IPS-NIHi7 (cell line): ENCODE data around the gene WBP2NL.
"Not testable (repeated sequence)": the region's sequence is repeated elsewhere in the genome, so short reads cannot be mapped to it uniquely, and the experiment has no call there.

ENCODE experiments used
- DNase-seq: peaks from one replicate; pipeline ENCODE4 v3.0.0; 2012; ENCODE audit warnings: mixed read lengths; ENCODE audit errors: extremely low spot score

WBP2NL gene

DNA sequence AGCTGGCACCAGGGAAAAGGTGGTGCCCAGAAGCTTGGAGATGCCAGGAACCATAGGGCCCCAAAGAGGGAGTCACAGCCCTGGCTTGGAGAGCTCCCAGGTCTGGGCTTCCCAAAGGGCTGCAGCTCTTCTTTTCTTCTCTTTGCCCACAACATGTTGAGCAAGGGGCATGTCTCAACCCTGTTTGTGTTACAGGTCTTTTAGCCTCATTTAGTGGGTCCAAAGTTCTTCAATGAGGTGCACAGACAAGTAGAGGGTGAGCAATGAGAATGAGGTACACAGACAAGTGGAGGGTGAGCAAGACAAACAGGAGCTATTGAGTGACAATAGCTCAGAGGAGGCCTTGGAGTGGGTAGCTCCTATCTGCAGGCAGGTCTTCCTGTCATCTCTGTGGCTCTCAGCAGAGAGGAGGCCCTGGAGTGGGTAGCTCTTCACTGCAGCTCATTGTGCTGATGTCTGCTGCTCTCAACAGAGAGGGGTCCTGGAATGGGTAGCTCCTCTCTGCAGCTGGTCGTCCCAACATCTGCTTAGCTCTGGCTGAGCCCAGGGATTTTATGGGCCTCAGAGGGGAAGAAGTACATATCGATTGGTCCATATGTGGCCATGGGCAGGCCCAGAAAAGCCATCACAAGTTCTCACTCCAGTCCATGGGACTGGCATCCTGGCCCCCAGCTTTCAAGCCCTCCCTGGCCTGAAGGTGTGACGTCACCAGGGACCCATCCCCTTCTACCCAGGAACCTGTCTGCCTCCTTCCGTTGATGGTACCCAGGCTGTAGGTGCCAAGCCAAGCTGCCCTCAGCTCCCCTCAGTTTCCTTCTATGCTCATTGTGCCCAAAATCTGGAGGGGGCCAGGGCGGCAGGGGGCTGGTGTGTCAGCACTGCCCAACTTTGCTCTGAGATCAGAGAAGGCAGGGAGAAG lies 34.9 kb downstream of the WBP2NL start:
- DNase-seq: no peak

DNA sequence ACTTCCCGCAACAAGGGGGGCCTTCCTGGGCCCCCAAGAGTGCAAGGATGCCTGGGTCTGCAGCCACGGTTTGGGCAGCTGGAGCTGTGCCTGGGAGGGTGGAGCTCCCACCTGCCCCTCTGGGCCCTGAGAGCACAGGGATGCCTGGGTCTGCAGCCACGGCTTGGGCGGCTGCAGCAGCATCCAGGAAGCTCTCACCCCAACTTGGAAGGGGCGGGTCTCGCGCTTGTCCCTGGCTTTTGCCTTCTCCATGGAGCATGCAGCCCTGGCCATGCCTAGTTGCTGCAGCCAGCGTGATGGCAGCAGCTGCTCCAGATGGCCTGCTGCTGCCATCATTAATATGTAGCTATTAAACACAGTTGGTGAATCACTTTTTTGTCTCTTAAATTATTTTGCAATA lies 36.7 kb downstream of the WBP2NL start:
- no peak for DNase-seq

DNA sequence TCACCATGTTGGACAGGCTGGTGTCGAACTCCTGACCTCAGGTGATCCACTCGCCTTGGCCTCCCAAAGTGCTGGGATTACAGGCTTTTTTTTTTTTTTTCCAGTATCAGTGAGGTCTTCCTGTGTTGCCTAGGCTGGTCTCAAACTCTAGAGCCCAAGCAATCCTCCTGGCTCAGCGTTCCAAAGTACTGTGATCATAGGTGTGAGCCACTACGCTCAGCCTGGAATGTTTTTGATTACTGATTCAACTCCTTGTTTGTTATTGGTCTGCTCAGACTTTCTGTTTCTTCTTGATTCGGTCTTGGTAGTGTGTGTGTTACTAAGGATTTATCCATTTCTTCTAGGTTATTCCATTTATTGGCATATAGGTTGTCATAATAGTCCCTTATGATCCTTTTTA lies 40.7 kb downstream of the WBP2NL start:
- no peak for DNase-seq

DNA sequence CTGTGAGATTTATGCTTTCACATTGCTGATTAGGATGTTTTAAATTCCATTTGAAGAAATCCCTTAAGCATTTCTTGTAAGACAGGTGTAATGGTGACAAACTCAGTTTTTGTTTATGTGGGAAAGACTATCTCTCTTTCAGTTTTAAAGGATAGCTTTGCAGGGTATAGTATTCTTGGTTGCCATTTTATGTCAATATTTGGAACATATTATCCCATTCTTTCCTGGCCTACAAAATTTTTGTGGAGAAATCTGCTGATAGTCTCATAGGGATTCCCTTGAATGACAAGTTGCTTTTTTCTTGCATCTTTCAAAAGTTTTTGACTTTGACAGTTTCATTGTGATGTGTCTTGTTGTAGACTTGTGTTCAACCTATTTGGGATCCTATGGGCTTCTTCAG lies 43.2 kb downstream of the WBP2NL start:
- DNase-seq: no peak

DNA sequence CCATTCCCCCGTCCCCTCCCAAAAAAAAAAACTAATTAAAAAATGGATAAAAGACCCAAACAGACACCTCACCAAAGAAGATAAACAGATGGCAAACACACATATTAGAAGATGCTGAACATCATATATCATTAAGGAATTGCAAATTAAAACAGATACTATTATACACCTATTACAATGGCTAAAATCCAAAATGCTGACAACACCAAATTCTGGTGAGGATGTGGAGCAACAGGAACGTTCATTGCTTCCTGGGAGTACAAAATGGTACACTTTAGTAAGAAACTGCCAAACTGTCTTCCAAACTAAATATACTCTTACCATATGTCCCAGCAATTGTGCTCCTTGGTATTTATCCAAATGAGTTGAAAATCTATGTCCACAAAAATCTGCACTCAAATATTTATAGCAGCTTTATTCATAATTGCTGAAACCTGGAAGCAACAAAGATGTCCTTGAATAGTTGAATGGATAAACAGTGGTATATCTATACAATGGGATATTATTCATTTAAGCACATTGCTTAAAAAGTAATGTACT lies 52.1 kb downstream of the WBP2NL start:
- no peak for DNase-seq

DNA sequence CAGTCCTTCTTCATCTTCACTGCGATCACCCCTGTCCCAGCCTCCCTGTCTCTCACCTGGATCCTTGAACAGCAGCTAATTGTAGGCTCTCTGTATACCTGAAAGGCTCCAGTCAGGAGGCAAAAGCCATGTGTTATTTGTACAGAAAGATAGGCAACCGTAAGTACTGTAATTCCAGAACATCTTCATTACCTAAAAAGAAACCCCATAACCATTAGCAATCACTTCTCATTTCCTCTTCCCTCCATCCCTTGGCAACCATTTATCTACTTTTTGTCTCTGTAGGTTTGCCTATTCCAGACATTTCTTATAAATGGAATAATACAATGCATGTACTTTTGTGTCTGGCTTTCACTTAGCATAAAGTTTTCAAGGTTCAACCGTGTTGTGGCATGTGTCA lies 54.2 kb downstream of the WBP2NL start:
- no peak for DNase-seq

DNA sequence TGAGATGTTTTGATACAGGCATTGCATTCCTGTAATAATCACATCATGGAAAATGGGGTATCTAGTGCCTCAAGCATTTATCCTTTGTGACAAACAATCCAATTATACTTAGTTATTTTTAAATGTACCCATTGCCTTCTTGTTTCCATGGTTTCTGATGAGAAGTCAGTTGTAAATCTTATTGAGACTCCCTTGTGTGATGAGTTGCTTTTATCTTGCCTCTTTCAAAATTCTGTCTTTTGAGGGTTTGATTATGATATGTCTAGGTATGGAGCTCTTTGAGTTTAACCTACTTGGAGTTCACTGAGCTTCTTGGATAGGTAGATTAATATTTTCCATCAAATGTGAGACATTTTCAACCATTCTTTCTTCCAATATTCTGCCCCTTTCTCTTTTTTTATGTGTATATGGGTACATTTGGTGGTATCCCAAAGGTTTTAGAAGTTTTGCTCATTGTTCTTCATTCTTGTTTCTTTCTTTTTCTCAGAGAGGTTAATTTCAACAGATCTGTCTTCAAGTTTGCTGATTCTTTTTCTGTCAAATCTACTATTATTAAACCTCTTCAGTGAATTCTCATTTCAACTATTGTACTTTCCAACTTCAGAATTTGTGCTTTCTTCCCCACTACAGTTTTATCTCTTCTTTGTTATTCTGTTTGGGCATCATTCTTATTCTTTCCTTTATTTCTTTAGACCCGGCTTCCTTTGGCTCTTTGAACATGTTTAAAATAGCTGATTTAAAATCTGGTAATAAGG lies 58.3 kb downstream of the WBP2NL start:
- DNase-seq: no peak

DNA sequence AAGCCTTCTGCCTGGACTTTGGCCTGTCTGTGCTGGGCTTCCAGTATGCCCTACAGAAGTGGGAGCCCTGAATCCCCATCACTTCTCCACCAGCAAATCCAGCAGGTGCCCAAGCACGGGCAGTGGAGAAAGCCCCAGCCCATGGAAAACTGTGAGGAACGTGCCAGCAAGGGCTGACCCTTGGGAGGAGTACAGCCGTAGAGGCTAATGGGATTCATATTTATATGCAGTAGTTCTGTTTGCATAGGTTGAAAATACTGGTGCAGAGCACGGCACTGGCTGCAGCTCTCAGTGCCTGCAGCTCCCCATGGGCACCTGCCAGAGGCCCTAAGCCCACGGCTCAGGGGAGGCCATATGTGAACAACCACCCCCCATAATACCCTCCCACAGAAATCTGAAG lies 61.9 kb downstream of the WBP2NL start:
- no peak for DNase-seq

DNA sequence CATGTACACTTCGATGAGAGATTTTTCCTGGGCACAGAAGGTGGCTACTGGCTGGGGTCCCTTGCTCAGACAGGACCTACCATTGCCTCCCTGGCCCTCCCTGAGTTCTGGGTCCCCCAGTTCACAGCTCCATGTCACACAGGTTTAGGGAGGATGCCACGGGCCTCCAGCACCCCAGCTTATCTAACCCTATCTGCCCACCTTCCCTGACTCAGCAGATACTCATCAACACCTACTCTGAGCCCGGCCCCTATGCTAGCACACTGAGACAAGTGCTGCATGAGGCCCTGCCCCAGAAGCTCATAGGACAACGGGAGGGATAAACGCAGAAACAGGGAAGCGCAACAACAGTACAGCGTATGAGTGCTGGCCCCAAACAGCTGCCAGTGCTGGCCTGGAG lies 62.5 kb downstream of the WBP2NL start:
- no peak for DNase-seq

DNA sequence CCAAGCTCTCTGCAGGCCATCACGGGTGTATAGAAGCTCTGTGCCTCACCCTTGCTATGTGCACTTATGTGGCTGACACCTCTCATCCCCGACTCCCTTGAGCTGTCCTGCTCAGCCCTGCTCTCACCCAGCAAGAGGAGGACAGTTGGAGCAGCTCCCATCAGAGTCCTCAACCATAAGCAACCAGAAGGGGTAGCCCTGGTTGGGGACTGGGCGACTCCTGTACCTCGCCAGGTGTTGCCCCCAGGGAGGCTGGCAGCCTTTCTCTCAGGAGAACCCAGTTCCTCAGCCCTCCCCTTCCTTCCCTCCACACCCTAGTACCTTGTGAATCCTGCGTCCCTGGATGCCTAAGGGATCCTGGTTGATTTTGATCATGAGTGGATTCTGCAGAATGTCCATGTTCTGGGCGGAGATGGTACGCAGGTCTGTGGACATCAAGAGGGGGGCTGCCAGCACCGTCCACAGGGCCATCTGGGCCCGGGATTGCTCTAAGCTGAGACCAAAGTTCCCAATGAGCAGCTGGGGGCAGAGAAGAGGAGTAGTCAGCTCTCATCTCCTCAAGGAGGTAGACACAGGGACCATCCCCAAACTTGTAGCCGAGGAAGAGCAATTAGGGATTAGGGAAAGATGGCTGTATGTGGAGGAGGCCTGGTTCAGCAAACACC lies 64.0 kb downstream of the WBP2NL start:
- DNase-seq: no peak

DNA sequence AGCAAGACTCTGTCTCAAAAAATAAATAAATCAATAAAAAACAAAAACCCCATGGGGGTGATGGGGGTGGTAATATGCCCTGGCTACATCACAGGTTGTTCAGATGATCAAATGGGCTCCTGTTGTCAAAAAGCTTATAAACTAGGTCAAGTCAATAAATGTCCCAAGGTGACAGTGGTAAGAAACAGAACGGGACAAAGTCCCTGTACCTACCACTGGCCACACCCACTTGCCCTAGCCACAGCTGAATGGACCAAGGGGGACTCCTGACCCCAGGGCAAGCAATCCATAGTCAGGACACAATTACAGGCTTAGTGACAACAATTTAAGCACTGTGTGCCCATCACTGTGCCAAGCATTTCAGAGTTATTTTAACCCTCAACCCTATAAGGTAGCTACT lies 66.0 kb downstream of the WBP2NL start:
- DNase-seq: no peak

DNA sequence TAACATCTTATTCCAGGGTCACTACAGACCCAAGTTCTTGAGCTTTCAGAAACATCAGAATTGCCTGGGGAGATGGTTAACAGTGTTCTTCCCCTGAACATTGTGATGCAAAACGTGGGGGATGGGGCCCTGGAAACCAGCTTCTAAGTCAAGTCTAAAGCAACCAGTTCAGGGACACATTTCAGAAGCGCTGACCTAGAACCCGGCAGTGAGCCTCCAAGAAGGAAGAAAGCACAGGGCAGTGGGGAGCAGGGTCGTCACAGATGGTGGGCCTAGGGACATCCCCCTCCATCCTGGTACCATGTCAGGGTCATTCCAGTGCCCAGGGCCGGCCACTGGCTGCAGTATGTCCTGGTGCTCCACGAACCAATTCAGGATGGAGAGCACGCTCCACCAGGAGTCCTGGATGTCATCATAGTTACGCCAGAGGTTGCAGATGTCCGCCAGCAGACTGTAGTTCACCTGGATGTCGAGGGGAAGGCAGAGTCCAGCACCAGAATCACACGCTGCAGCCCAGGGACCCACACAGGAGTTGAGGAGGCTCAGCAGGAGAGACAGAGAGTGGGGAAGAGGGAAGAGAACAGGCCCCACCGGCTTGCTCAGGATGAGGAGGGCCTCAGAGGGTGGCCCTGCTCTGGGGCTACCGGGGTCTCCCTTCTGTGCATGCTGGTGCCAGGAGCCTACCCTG lies 67.0 kb downstream of the WBP2NL start:
- DNase-seq: peak; percentile 55

DNA sequence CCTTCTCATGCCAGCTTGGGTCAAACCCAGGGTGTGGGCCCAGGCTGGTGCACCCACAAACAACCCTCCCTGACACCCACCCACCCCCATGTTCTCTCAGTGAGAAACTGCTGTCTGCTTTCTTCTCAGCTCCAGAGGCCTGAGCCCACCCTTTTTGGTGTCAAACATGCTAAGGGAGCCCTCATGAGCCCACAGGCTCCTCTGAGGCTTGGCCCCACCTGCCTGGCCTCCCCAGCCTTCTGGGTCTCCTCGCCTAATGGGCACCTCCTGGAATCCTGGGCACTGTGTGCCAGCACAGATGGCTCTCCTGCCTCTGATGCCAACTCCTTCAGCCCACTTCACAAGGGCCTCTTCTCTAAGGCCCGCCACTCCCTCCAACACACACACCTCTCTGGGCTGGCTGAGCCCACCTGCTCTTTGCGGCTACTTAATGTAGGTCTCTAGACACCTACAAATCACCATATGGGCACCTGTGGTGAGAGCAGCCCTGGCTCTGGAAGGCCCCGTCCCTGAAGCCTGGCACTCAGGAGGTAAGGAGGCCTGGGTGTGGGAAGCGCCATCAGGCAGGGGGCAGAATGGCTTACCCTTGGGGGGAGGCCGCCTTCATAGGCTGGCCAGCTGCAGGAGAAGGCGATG lies 67.7 kb downstream of the WBP2NL start:
- DNase-seq: no peak

DNA sequence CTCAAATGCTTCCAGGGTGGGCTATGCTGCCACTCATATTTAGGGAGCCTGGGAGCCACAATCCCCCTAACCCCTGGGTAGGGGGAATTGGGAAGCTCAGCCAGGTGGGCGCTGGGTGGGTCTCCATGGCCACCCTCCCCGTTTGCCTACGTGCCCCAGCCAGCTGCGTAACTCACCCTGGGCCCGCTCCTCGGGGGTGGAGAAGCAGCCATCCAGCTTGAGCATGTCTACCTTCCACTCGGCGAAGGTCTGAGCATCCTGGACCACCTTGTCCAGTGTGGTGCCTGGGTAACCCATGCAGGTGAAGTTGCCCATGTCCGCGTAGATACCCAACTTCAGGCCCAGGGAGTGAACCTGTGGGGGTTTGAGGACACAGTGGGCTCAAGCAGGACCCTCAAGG lies 68.3 kb downstream of the WBP2NL start:
- no peak for DNase-seq

DNA sequence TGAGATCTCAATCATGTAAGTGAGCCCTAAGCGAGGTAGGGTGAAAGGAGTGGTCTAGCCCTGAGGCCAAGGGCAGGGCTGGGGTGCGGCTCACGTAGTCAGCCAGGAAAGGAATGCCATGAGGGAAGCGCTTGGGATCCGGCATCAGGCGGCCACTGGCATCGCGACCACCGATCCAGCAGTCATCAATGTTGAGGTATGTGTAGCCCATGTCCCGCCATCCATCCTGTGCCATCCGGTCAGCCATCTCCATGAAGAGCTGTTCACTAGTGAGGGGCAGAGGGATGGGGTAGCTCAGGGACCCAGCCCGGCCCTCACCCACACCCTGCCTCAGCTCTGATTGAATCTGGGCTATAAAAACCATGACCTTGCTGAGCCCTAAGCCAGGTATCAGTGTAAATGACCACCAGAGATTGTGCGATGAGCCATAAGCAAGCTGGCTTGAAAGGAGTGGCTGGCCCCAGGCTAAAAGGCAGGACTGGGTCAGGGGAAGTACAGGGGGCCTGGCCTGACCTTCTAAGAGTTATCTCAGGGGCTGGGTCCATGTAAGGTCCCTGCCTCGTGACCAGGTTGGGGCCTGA lies 69.2 kb downstream of the WBP2NL start:
- no peak for DNase-seq

DNA sequence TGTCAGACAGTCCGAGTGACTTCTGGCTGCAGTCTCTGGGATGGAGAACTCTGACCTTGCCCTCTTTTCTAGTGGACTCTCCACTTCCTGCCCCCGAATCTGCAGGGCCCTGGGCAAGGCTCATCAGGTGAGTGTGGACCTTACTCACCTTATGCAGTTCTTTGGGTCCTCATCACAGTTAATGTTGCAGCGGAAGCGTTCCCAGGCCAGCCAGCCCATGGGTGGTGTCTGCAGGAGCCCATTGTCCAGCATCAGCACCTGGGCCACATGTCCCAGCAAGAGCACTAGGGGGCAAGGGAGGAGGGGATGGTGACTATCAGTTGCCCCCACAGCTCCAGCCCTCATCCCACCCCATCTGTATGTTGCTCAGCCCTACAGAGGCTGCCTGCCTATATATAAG lies 69.7 kb downstream of the WBP2NL start:
- DNase-seq: no peak

DNA sequence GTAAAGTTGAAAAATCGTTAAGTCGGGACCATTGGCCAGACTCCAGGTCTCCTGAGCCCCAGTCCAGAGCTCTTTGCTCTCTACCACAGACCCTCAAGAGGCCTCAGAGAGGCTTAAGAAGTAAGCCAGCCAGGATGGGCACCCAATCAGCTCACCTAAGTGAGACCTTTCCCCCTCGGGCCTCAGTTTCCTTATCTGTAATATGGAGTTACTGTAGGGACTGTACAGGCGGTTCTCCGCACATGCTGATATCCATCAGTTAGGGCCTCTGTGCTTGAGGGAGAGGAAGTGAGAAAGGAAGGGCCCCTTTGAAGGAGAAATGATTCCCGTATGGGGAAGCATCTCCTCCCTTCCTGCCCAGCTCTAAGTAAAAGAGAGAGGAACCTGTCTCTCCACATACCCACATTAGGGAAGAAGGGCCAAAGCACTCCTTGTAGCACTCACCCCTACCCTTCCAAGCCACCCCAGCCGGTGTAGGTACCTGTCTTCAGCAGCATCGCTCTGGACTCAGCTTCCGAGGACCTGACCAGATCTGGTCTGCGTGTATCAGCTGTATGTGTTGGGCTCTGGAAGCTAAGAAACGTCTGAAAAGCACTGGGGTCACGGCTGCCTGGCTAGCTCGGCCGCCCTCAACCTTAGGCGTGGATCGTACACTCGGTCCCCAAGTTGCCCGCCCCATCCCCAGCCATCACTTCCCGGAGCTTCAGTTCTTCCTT lies 71.4 kb downstream of the WBP2NL start:
- DNase-seq: peak; percentile 40

DNA sequence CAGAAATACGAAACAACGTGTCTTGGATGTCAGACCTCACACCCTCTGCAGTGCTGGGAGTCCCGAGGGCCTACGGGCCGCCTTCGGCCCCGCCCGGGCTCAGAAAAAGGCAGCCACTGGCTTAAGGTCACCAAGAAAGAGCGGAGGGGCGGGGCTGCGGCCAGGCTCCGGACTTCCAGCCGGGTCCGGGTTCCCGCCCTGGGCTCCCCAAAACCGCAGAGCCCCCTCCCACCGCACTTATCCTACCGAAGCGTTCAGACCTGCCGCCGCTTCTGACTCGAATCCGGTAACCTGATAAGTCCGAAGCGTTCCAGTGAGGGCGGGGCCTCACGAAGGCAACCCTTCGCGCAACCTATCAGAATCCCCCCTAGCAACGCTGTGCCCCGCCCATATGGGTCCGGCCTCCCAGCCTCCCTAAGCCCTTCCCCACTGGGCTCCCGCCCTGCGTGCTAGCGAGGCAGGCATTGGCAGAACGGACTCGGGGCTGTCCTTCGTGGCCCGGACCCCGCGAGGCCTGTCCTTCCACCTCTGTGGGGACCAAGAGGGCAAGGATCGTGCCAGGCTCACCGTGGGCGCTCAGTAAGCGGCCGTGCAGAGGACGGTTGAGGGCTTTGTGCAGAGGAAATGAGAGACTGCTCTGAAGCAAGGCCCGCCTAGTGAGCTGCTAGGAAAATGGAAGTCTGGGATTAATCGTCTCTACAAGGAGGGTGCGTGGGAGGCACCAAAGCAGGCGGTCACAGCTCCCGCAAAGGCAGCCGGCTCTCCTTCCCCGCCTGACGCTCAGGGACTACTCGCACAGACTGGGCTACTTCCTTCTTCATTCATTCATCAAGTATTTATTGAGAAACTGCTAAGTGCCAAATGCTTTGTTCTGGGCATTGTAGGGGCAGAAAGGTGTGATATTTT lies 72.2 kb downstream of the WBP2NL start, which contains the start of gene NAGA:
TSS of gene NAGA (minus strand) at position 296 of the 906 bp plus-strand sequence. CDS start 515 bp downstream, outside the sequence.
- peak; percentile 95 for DNase-seq

DNA sequence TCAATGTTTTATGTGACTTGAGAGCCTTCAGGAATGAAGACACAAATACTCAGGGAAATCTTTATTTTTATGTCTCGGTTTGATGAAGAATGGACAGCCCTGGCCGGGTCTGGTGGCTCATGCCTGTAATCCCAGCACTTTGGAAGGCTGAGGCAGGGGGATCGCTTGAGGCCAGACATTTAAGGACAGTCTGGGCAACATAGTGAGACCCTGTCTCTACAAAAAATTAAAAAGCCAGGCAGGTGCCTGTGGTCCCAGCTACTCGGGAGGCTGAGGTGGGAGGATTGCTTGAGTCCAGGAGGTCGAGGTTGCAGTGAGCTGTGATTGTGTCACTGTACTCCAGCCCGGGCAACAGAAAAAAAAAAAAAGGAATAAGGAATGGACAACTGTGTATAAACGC lies 72.9 kb downstream of the WBP2NL start:
- DNase-seq: not testable (repeated sequence)
